HG03378 (cell line): ENCODE results near the gene MCFD2.
"Not testable (repeated sequence)": the region's sequence is repeated elsewhere in the genome, so short reads cannot be mapped to it uniquely, and the experiment has no call there.

Experiments used
- ATAC-seq: cut with Tn5 transposase; IDR thresholded peaks from one replicate; pipeline ENCODE4 v1.9.1; 2021; ENCODE audit warnings: mild to moderate bottlenecking, moderate library complexity; ENCODE audit not compliant: unreplicated experiment

MCFD2 gene

GRCh38 chr2:46875962-46876689 lies 39.5 kb downstream of the MCFD2 start:
- ATAC-seq, result not testable (repeated sequence)

GRCh38 chr2:46875226-46875899 lies 40.2 kb downstream of the MCFD2 start:
- ATAC-seq, result no peak

GRCh38 chr2:46874236-46874929 lies 41.2 kb downstream of the MCFD2 start:
- no peak for ATAC-seq

GRCh38 chr2:46873604-46874068 lies 42.0 kb downstream of the MCFD2 start:
- ATAC-seq, result no peak

GRCh38 chr2:46872902-46873603 lies 42.6 kb downstream of the MCFD2 start:
- ATAC-seq, result no peak

- no peak for ATAC-seq
These were observed 43.6 kb downstream of the MCFD2 start for GRCh38 chr2:46871976-46872381.

- ATAC-seq, result no peak
These were observed 45.4 kb downstream of the MCFD2 start for GRCh38 chr2:46870051-46870839.

- no peak for ATAC-seq
These were observed 46.0 kb downstream of the MCFD2 start for GRCh38 chr2:46869621-46870020.

GRCh38 chr2:46866770-46867246 lies 48.8 kb downstream of the MCFD2 start:
- ATAC-seq, result no peak

GRCh38 chr2:46865181-46865970 lies 50.2 kb downstream of the MCFD2 start:
- no peak for ATAC-seq

GRCh38 chr2:46863882-46864281 lies 51.7 kb downstream of the MCFD2 start:
- no peak for ATAC-seq

- no peak for ATAC-seq
These were observed 53.1 kb downstream of the MCFD2 start for GRCh38 chr2:46862514-46862913.

- no peak for ATAC-seq
These were observed 53.7 kb downstream of the MCFD2 start for GRCh38 chr2:46861916-46862315.

- no peak for ATAC-seq
These were observed 56.1 kb downstream of the MCFD2 start for GRCh38 chr2:46859482-46859881.

- no peak for ATAC-seq
These were observed 56.9 kb downstream of the MCFD2 start for GRCh38 chr2:46858702-46859090.

GRCh38 chr2:46857871-46858701 lies 57.5 kb downstream of the MCFD2 start:
- no peak for ATAC-seq

GRCh38 chr2:46856336-46856735 lies 59.3 kb downstream of the MCFD2 start:
- no peak for ATAC-seq

GRCh38 chr2:46855805-46856204 lies 59.8 kb downstream of the MCFD2 start:
- ATAC-seq, result no peak

- ATAC-seq, result no peak
These were observed 61.3 kb downstream of the MCFD2 start for GRCh38 chr2:46854260-46854659.
